ENCODE results near the gene CASP7.

The CASP7 gene

DNA sequence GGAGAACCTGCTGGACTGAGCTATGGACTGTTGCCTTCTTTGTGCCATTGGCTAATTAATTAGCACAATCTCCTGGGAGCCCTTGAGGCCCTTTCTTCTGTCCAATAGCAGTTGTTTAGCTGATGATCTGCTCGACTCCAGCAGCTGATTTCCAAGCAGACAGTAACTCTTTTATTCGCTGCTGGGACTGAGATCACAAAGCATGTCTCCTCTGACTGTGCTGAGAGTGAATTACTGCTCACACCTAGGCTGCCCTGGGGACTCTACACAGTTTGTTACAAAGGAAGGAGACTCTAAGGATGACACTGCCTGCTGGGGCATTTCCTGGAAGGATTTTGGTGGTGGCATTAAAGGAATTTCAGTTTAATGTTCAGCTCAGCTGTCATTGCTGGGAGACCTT is 31.4 kb downstream of the CASP7 start:
- no peak overlapping the region for H3K4me3 ChIP-seq (ENCODE audit: low read depth, low read length)
- TF ChIP-seq, protein P1, sequence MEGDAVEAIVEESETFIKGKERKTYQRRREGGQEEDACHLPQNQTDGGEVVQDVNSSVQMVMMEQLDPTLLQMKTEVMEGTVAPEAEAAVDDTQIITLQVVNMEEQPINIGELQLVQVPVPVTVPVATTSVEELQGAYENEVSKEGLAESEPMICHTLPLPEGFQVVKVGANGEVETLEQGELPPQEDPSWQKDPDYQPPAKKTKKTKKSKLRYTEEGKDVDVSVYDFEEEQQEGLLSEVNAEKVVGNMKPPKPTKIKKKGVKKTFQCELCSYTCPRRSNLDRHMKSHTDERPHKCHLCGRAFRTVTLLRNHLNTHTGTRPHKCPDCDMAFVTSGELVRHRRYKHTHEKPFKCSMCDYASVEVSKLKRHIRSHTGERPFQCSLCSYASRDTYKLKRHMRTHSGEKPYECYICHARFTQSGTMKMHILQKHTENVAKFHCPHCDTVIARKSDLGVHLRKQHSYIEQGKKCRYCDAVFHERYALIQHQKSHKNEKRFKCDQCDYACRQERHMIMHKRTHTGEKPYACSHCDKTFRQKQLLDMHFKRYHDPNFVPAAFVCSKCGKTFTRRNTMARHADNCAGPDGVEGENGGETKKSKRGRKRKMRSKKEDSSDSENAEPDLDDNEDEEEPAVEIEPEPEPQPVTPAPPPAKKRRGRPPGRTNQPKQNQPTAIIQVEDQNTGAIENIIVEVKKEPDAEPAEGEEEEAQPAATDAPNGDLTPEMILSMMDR (IDR thresholded peaks at IDR 0.05; ENCODE audit: low read depth, low read length, missing control alignments) = no peak
- DNase-seq (ENCODE audit: low read depth) = no peak

DNA sequence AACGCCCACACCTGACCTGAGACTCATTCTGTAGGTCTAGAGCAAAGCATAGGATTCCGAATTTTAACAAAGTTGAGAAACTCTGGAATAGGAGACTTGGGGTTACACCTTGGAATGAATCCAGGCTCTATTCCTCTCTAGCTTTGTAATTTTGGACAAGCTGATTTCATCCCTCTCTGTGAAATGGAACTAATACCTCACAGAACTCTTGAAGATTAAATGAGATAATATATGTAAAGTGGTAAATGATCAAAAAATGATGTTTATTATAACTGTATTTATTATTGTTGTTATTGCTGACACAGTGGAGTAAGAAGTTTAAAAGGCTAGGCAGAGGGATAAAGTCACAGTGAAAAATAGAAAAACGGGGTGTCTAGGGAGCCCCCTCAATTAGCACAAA is 32.3 kb downstream of the CASP7 start:
- TF ChIP-seq, protein P1 (IDR thresholded peaks at IDR 0.05; ENCODE audit: low read depth, low read length, missing control alignments) = no peak
- no peak overlapping the region for H3K4me3 ChIP-seq (ENCODE audit: low read depth, low read length)
- DNase-seq (ENCODE audit: low read depth) = no peak

DNA sequence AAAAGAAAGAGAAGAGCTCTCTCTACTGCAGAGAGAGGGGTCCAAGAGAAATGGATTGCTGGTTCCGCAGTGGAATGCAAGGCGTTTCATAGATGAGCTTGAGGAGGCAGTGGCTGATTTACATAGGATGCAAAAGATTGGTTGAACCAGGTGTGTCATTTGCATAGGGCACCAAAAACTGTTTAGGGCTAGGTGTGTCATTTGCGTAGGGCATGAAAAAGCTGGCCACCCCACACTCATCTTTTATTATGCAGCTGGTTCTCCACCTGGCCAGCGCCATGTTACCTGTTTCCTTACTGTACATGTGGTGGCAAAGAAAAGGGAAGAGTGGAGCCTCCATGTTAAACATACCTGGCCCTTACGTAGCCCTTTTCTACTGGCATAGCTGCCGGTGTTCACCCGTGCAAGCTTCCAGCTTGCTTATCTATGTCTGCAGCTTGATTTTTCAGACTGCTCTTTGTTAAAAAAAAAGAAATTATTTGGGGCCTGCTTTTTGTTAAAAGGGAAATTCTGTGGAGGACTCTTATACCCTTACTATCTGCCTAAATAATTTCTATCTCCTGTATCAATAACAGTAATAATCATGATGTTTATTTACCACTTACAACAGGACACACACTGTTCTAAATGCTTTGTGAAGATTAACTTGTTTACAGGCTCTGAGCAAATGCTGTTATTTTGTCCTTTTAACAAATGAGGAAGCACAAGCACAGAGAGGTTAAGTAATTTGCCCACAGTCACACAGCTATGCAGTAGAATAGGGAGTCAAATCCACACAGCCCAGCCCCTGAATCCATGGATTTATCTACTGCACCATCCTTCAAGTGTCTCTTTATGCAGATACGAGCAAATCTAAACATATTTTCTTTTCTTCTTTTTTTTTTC is 33.3 kb downstream of the CASP7 start:
- no peak for DNase-seq (ENCODE audit: low read depth)
- TF ChIP-seq, protein P1 (IDR thresholded peaks at IDR 0.05; ENCODE audit: low read depth, low read length, missing control alignments) = no peak
- H3K4me3 ChIP-seq (ENCODE audit: low read depth, low read length) = no peak overlapping the region

DNA sequence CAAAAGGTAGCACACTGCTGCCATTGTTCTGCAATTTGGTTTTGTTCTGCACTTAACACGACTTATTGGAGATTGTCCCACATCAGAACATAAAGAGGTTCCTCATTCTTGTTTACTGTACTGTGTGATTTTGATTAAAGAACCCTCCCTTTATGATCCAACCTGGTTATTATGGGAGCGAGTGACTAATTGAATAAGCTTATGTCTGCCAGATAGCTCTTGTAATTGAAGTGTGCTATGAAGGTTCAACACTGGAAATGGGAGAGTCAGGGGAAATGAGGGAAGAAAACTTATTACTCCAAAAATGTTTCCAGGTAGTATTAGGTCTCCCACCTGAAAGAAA is 33.9 kb downstream of the CASP7 start:
- H3K4me3 ChIP-seq (ENCODE audit: low read depth, low read length) = no peak overlapping the region
- no peak for DNase-seq (ENCODE audit: low read depth)
- TF ChIP-seq, protein P1 (IDR thresholded peaks at IDR 0.05; ENCODE audit: low read depth, low read length, missing control alignments) = no peak

DNA sequence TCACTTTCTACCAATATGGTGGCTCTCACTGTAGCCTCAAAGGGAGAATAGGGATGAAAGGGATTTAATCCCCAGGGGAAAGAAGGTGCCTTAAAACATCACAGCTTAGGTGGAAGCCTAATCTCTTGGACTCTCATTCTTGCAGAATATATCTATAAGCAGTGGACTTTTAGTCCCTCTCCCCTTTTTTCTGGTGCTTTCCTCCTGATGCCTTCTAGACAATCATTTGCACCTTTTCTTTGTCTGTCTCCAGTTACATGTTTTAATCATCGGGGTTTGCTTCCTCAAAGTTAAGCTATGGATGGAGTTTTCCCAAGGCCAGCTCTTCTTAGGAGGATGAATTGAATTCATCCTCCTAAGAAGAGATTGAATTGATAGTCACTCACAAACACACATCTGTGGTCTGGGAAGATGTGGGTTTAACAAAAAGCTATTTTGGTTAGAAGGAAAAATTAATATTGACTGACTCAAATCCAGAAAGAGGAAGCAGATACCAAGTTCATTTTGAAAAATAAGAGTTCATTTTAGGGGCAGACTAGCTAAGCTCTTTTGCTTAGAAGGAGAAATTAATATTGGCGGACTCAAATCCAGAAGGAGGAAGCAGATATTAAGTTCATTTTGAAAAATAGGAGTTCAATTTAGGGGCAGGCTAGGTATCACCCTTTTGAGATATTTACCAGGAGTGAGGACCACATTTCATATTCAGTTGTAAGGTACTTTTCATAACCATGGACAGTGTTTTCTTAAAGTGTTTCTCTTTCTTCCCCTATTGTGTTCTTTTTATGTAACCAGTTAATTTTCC is 36.6 kb downstream of the CASP7 start:
- no peak overlapping the region for H3K4me3 ChIP-seq (ENCODE audit: low read depth, low read length)
- TF ChIP-seq, protein P1 (IDR thresholded peaks at IDR 0.05; ENCODE audit: low read depth, low read length, missing control alignments) = no peak
- no peak for DNase-seq (ENCODE audit: low read depth)

GRCh38 chr10:113718969-113719822 is 39.5 kb downstream of the CASP7 start:
- no peak overlapping the region for H3K4me3 ChIP-seq (ENCODE audit: low read depth, low read length)
- TF ChIP-seq, protein P1 (IDR thresholded peaks at IDR 0.05; ENCODE audit: low read depth, low read length, missing control alignments) = no peak
- no peak for DNase-seq (ENCODE audit: low read depth)
